ENCODE measurements around the gene ETV4.

DNA sequence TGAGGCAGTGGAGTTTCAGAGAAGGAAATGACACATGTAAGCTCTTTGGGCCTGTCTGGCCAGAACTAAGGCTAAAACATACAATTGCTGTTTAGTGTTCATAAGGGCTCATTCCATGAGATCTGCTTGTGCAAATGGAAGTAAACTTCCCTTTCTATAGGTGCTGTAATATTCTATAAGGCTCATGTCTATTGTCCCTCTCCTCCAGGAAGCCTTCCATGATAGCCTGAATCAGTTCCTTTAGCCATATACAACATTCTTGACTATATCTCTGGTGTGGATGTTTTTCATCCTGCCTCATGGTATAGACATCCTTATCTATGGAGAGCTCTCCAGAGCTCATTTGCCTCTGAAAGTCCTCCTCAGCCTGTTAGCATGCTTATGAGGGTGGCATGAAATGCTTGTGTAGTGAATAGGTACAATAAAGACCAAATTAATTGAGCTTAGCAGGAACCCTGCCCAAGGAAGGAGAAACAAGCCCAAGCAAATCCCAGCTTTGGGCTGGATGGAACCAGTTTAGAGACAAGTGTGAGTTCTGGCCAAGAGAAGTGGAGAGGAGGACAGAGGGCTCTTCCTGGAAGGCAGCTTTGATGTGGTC is 1.6 kb upstream of the ETV4 start:
- TF ChIP-seq, protein P1, sequence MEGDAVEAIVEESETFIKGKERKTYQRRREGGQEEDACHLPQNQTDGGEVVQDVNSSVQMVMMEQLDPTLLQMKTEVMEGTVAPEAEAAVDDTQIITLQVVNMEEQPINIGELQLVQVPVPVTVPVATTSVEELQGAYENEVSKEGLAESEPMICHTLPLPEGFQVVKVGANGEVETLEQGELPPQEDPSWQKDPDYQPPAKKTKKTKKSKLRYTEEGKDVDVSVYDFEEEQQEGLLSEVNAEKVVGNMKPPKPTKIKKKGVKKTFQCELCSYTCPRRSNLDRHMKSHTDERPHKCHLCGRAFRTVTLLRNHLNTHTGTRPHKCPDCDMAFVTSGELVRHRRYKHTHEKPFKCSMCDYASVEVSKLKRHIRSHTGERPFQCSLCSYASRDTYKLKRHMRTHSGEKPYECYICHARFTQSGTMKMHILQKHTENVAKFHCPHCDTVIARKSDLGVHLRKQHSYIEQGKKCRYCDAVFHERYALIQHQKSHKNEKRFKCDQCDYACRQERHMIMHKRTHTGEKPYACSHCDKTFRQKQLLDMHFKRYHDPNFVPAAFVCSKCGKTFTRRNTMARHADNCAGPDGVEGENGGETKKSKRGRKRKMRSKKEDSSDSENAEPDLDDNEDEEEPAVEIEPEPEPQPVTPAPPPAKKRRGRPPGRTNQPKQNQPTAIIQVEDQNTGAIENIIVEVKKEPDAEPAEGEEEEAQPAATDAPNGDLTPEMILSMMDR (IDR thresholded peaks at IDR 0.05; ENCODE audit: insufficient read depth, low read length, poor library complexity, severe bottlenecking): no peak
- TF ChIP-seq EZH2phosphoT487 (conservative IDR thresholded peaks at IDR 0.05; ENCODE audit: low read length): no peak

All from SU-DHL-6 (cell line).